SU-DHL-6 (cell line): ENCODE results near the gene TANC1.

Experiments used
- H2AFZ ChIP-seq: fragments of 200-600 bp; sonication (generic); 2 replicates; pipeline ENCODE4 v1.6.1; 2014; ENCODE audit warnings: low read depth, mild to moderate bottlenecking, moderate library complexity, mixed read lengths, antibody characterized with exemption, low read length; ENCODE audit not compliant: severe bottlenecking
- H3F3A ChIP-seq: fragments of 200-600 bp; shearing (Covaris generic); 2 replicates; pipeline ENCODE4 v1.6.0; 2016; ENCODE audit warnings: antibody characterized with exemption, mild to moderate bottlenecking; ENCODE audit not compliant: insufficient read depth
- H3K27ac ChIP-seq: fragments of 200-600 bp; sonication (generic); 2 replicates; pipeline ENCODE4 v1.5.1; 2016; ENCODE audit warnings: low read depth, mild to moderate bottlenecking, low read length, moderate library complexity, mixed read lengths
- H3K27me3 ChIP-seq: fragments of 200-600 bp; sonication (generic), shearing (Covaris generic); 2 replicates; pipeline ENCODE4 v1.6.0; 2014; ENCODE audit warnings: mild to moderate bottlenecking, low read length
- H3K36me3 ChIP-seq: fragments of 200-600 bp; sonication (generic); 2 replicates; pipeline ENCODE4 v1.6.1; 2014; ENCODE audit warnings: mild to moderate bottlenecking, low read length, mixed read lengths
- H3K4me2 ChIP-seq: fragments of 300-600, 200-600 bp; shearing (Covaris generic), sonication (generic); 2 replicates; pipeline ENCODE4 v1.6.0; 2014; ENCODE audit warnings: low read length, low read depth, mild to moderate bottlenecking; ENCODE audit not compliant: poor library complexity, severe bottlenecking
- H3K4me3 ChIP-seq: fragments of 200-600 bp; sonication (generic); 2 replicates; pipeline ENCODE4 v1.5.1; 2014; ENCODE audit warnings: antibody characterized with exemption, low read length, mild to moderate bottlenecking, mixed read lengths; ENCODE audit not compliant: insufficient read depth, poor library complexity, severe bottlenecking
- H3K79me2 ChIP-seq: fragments of 200-600 bp; sonication (generic); 2 replicates; pipeline ENCODE4 v1.6.1; 2014; ENCODE audit warnings: mild to moderate bottlenecking, low read length, moderate library complexity; ENCODE audit not compliant: insufficient read depth
- H3K9ac ChIP-seq: fragments of 200-600 bp; sonication (generic); 2 replicates; pipeline ENCODE4 v1.7.0; 2014; ENCODE audit warnings: mild to moderate bottlenecking, low read length
- H3K9me2 ChIP-seq: fragments of 200-600 bp; sonication (generic); replicated peaks from 2 replicates; pipeline ENCODE4 v1.6.1; 2014; ENCODE audit warnings: low read length; ENCODE audit not compliant: insufficient read depth
- H3K9me3 ChIP-seq: fragments of 200-600 bp; sonication (generic); 2 replicates; pipeline ENCODE4 v1.6.1; 2014; ENCODE audit warnings: low read length, mixed read lengths; ENCODE audit not compliant: insufficient read depth
- H4K20me1 ChIP-seq: fragments of 200-600 bp; sonication (generic); 2 replicates; pipeline ENCODE4 v1.6.1; 2014; ENCODE audit warnings: low read depth, mild to moderate bottlenecking, antibody characterized with exemption, low read length, moderate library complexity, mixed read lengths
- EZH2phosphoT487 ChIP-seq: fragments of 200-600 bp; sonication (generic), shearing (Covaris generic); conservative IDR thresholded peaks from 2 replicates; pipeline ENCODE4 v1.6.1; 2018; ENCODE audit warnings: mild to moderate bottlenecking, antibody characterized with exemption, low read length, moderate library complexity, mixed read lengths
- TF ChIP-seq, protein P1 (sequence below): fragments of 200-600 bp; sonication (generic); IDR thresholded peaks from one replicate; pipeline ENCODE4 v1.5.1; 2017; ENCODE audit warnings: antibody characterized with exemption, mild to moderate bottlenecking, low read length, moderate library complexity; ENCODE audit not compliant: insufficient read depth, poor library complexity, severe bottlenecking

TANC1 gene

DNA sequence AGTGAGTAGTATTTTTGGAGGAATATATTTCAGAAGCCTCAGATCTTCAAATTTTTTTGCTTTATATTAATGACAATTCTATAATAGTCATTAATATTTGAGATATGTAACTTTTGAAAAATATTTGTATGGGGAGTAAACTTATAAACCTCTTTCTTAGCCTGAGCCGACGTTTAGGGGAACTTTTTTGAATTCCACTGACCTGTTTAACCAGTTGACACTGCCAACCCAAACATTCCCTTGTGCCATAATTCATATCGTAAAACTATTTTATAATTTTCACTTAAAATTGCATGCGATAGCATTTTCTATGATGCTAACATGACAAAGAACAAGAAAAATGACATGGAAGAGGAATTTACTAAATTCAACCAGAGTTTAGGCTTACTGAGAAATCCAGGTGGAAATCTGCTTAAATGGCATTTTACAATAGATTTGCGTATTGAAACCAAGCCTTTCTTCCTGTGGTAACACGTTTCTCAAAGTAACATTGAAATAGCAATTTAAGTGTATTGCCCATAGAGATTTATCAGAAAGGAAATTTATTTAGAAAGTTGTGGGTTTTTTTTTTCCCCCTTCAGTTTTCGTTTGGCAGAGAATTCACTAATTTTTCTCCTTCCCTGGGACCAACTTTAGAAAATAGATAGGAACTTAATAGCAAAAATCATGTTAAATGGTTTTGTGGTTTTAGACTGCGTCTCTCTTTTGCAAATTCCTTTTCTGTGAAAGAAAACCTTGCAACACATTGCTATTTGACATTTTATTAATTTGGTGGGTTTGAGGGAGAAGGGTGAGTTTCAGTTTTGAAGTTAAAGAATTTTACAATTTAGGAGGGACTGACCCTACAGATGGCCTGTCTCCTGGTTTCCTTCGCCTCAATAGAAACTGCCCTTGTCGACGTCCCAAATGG is 77.4 kb downstream of the TANC1 start:
- Histone ChIP-seq H3K4me2 (no peak overlapping the region), H3K36me3 (no peaks in the 10 kb centered on the region), H3K27me3 (no peaks in the 10 kb centered on the region), H3K9me2 (no peaks in the 10 kb centered on the region), H2AFZ (no peak overlapping the region), H3K79me2 (no peaks in the 10 kb centered on the region), H3K9me3 (no peaks in the 10 kb centered on the region), H3K4me3 (no peak overlapping the region), H3K27ac (no peak overlapping the region), H3F3A (no peaks in the 10 kb centered on the region), H3K9ac (no peak overlapping the region), H4K20me1 (no peaks in the 10 kb centered on the region)
- TF ChIP-seq, protein P1, sequence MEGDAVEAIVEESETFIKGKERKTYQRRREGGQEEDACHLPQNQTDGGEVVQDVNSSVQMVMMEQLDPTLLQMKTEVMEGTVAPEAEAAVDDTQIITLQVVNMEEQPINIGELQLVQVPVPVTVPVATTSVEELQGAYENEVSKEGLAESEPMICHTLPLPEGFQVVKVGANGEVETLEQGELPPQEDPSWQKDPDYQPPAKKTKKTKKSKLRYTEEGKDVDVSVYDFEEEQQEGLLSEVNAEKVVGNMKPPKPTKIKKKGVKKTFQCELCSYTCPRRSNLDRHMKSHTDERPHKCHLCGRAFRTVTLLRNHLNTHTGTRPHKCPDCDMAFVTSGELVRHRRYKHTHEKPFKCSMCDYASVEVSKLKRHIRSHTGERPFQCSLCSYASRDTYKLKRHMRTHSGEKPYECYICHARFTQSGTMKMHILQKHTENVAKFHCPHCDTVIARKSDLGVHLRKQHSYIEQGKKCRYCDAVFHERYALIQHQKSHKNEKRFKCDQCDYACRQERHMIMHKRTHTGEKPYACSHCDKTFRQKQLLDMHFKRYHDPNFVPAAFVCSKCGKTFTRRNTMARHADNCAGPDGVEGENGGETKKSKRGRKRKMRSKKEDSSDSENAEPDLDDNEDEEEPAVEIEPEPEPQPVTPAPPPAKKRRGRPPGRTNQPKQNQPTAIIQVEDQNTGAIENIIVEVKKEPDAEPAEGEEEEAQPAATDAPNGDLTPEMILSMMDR, result no peak
- TF ChIP-seq EZH2phosphoT487, result no peak

DNA sequence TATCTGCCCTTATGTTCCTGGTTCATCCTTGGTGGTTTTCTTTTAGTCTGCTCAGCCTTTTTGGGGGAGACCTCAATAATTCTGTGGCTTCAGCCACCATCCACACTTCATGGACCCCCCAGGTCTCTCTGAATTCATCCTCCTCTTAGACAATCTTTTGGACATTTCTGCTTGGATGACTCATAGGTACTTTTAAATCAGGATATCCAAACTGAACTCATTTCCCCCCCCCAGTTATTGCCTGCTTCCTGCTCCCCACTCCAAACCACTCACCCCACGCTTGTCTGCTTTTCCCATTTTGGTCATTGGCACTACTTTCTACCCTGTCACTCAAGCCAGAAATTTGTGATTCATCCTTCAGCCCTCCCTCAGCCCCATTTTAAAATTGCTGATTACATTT is 78.5 kb downstream of the TANC1 start:
- TF ChIP-seq EZH2phosphoT487, result no peak
- TF ChIP-seq, protein P1, result no peak
- H3K4me3 ChIP-seq, result no peak overlapping the region
- no peaks in the 10 kb centered on the region for H3K79me2 ChIP-seq
- no peaks in the 10 kb centered on the region for H4K20me1 ChIP-seq
- no peak overlapping the region for H3K4me2 ChIP-seq
- H3K9me3 ChIP-seq, result no peaks in the 10 kb centered on the region
- H3K9me2 ChIP-seq, result no peaks in the 10 kb centered on the region
- H3K27me3 ChIP-seq, result no peaks in the 10 kb centered on the region
- H3F3A ChIP-seq, result no peaks in the 10 kb centered on the region
- no peaks in the 10 kb centered on the region for H3K36me3 ChIP-seq
- H2AFZ ChIP-seq, result no peak overlapping the region
- H3K9ac ChIP-seq, result no peak overlapping the region
- no peak overlapping the region for H3K27ac ChIP-seq

DNA sequence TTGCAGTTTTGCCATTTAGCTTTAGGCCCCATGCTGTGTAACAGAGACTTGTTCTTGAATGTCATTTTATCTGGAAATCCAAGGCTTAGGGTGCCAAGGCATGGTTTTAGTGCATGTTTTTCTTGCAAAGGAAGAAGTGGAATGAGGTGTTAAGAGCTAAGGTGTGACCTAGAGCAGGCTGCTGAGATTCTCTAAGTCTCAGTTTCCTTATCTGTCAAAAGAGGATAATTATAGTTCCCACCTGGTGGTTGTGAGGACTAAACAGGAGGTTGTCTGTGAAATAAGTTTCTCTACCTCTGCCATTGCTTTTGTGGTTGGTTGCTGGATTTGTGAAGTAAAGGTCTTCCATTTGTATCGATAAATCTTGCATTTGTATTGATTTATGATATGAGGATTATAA is 82.0 kb downstream of the TANC1 start:
- Histone ChIP-seq H3K79me2 (no peaks in the 10 kb centered on the region), H4K20me1 (no peaks in the 10 kb centered on the region), H3K4me3 (no peak overlapping the region), H2AFZ (no peak overlapping the region), H3K27me3 (no peaks in the 10 kb centered on the region), H3K9me3 (no peaks in the 10 kb centered on the region), H3K9ac (no peak overlapping the region), H3F3A (no peaks in the 10 kb centered on the region), H3K36me3 (no peaks in the 10 kb centered on the region), H3K4me2 (no peak overlapping the region), H3K27ac (no peak overlapping the region), H3K9me2 (no peaks in the 10 kb centered on the region)
- no peak for TF ChIP-seq EZH2phosphoT487
- TF ChIP-seq, protein P1, result no peak
